ENCODE measurements around the gene TBXAS1.
"Not testable (repeated sequence)": the region's sequence is repeated elsewhere in the genome, so short reads cannot be mapped to it uniquely, and the experiment has no call there.

TBXAS1 gene

GRCh38 chr7:139915864-139916716 is 87.0 kb downstream of the TBXAS1 start:
- peak; percentile 49 for DNase-seq

DNA sequence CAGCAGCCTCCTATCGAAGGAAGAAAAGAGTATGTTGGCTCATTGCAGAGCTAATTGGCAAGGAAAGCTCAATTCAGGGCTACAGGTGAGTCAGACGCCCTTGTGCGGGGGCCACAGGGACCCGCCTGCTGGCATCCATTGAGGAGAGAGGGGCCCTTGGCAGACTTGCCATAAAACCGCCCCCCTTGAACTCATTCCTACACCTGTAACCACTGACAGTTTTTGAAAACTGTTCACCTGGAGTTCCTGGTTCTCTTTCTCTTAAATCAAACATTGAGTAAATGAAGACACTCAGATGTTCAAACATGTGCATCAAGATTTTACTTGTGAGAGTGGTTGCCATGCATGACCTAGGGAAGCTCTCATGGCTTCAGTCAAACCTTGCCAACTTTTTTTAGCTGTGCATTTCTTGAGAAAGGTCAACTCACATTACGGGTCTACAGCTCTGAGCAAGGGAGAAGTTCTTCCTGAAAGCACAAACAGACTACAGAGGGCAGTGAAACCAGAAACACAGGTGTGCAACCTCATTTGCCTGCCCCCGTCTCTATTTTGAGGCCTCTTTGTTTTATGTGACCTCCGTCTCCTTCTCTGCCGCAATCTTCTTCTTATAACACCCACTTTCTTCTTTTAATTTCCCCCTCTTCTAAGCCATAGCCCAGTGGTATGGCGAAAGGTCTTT is 87.8 kb downstream of the TBXAS1 start:
- DNase-seq: no peak

DNA sequence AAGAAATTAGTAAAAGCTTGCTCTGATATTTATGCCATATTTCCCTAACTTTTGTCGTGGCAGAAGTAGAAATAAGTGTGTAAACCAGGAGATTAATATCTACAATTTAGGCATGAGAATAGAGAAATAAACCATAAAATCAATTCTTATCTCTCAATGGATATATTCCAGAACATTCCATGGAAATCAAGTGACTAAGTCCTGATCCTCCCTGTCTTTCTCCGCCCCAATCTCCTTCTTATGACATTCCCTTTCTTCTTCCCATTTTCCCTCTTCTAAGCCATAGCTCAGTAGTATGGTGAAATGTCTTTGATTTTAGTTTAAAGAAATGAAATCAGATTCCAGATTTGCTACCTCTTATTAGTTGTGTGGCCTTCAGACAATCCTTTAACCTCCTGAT is 88.8 kb downstream of the TBXAS1 start:
- no peak for DNase-seq

GRCh38 chr7:139918480-139918879 is 89.4 kb downstream of the TBXAS1 start:
- DNase-seq: no peak

DNA sequence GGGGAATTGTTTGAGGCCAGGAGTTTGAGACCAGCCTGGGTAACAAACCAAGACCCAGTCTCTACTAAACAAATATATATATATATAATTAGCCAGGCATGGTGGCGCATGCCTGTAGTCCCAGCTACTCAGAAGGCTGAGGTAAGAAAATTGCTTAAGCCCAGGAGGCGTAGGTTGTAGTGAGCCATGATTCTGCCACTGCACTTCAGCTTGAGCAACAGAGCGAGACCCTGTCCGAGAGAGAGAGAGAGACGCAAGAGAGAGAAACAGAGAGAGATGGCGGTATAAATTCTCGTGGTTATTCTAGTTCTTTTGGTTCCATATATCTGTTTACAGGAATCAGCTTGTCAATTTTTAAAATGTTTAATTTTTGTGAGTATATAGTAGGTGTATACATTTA is 94.0 kb downstream of the TBXAS1 start:
- DNase-seq: no peak

GRCh38 chr7:139924461-139924860 is 95.4 kb downstream of the TBXAS1 start:
- no peak for DNase-seq

DNA sequence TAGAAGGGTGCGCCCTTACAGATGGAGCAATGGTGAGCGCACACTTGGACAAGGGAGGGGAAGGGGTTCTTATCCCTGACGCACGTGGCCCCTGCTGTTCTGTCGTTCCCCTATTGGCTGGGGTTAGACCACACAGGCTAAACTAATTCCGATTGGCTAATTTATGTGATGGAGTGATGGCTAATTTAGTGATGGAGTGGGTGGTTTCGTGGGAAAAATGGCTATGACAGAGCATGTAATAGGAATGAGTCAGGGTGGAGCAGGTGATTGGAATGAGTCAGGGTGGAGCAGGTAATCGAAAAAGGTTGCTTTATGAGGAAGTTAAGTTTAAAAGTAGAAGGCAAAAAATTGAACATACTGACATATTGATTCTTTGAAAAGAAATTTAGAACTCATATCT is 100.2 kb downstream of the TBXAS1 start:
- DNase-seq: not testable (repeated sequence)

- DNase-seq: no peak
These were observed 101.4 kb downstream of the TBXAS1 start for GRCh38 chr7:139930286-139930965.

- no peak for DNase-seq
These were observed 102.3 kb downstream of the TBXAS1 start for GRCh38 chr7:139931190-139931934.

- DNase-seq: no peak
These were observed 103.5 kb downstream of the TBXAS1 start for GRCh38 chr7:139932531-139932930.

DNA sequence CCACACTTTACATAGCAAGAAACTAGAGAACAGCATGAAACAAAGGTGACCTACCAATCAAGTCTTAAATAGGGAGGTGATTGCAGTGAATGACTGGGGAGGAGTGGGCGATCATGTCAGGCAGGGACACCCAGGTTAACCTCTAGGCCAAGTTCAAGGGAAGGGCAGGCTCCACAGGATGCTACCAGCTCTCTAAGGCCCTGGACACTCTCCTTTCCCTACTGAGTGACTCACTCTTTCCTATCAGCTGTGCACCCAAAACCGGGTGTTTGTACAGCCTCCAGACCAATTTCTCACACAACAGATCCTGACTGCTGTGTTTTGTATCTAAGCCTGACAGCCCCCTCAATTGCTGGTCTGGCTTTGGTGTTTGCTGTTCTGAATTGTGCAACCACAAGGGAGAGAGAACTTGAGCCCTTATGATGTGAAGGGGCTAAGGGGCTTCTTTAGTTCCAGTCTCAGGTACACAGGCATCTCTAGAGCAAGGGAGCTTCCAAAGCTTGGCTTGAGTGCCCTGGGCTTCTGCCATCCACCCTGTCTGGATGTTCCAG is 107.8 kb downstream of the TBXAS1 start:
- no peak for DNase-seq

DNA sequence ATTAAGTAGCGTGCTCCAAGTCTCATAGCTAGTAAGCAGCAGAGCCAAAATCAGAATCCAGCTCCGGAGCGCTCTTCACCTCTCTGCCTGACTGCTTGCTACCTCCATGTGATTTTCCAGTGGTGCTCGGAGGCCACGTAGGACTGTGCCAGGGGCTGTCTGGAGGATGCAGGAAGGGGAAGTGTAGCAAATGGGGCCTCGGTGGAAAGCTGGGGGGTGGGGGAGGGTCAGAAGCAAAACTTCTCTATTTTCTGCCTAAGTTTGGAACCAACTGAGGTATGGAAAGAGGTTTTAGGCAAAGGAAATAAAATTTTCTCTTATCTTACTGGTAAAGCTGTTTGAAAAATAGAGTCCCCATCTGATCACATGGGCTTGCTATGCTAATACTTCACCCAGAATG is 108.7 kb downstream of the TBXAS1 start:
- peak; percentile 76 for DNase-seq

DNA sequence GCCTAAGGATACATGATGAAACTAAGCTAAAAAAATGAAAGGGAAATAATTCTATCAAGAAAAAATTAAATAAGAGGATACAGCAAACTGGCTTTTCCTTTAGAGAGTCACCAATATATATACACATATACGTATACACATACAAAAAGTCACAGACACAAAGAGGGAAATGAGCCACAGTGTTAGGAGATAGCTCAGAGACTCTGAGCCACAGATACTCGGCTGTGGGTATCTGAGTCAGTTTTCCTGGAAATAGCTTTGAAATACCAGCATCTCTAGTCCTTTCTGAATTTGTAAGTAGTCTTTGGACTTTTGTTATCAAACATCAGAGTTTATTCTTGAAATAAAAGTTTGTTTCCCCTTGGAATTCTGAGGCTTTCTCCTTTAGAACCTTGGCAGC is 111.8 kb downstream of the TBXAS1 start:
- no peak for DNase-seq

- no peak for DNase-seq
These were observed 112.4 kb downstream of the TBXAS1 start for GRCh38 chr7:139941421-139941820.

DNA sequence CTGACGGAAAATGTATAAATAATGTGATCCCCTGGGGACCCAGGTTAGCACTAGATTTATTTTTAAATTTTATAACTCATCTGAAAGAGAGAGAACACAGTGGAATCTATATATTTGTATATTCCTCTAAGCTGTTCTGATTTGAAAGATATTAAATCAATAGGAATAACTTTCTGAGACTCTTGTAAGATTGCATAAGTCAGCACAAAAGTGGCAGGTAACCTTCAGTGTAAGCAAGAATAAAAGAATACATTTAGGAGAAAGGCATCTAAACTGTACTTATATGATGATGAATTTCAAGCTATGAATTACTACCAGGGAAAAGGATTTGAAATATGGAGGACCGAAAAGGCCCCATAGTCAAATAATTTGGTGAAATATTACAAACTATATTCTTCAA is 112.8 kb downstream of the TBXAS1 start:
- no peak for DNase-seq

DNA sequence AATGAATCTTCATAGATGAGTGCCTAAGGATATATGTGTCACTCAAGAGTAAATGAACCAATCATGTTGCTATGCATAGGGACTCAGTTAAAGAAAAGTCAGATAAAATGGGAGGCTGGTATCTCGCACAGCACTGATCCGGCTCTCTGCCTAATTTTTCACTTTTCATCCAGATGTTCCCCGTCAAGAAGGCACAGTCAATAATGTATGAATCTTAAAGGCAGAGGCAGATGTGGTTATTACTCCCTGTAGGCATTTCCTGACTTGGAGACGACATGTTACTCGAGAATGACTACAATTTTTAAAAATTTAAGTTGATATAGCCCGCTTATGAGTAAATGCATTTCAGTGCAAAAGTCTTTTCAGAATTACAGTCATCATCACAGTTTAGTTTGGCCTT is 113.6 kb downstream of the TBXAS1 start:
- DNase-seq: no peak

DNA sequence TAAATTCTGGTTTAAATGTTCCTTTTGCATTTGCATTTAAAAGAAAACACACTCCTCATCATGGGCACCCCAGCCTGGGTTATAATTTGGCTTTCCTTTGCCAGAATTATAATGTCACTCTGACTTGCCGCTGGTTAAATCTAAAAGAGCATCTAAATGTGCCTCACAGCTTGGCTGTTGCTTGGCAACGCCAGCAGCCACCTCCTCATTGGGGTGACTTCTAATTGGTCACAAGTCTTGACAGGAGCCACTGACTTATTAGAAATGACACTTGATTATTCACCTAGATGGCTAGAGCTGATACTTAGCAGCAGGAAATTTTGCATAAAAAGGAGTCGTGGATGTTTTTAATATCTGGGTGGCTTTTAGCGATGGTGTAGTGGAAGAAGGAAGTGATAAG is 114.3 kb downstream of the TBXAS1 start:
- no peak for DNase-seq

- DNase-seq: no peak
These were observed 115.2 kb downstream of the TBXAS1 start for GRCh38 chr7:139944248-139944647.

GRCh38 chr7:139946533-139946932 is 117.5 kb downstream of the TBXAS1 start:
- DNase-seq: no peak

GRCh38 chr7:139947021-139947420 is 118.0 kb downstream of the TBXAS1 start:
- no peak for DNase-seq

GRCh38 chr7:139948167-139948566 is 119.1 kb downstream of the TBXAS1 start:
- no peak for DNase-seq

DNA sequence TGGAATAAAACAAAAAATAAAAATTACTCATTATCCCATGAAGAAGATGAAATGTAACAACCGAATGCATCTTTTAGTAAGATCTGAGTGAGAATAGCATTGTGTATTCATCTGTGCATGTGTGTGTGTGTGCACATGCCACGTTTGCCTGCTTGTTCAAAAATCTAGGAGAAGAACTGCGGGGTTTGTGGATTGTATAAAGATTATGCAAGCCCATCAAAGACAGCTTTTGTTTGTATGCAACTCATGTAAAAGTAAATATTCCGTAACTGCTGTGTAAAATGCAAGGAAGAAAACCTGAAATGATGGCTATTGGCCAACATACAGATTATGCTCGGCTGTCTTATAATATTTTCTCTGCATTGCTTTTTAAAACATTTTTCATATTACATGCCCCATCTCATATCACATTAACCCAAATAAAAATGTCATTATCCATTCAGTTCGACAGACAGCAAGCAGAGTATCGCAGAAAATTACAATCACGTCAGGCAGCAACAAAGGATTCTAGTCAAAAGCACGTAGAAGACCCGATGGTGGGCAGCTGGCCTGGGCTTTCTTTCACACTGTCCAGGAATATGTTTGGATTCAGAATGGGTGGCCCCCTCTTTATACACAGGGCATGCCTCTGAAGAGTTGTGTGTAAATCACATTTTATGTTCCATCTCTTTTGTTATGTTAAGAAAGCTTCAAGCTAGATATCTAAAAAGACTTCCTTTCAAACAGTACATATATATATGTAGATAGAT is 119.7 kb downstream of the TBXAS1 start:
- DNase-seq: no peak
